NCI-H2196 (cell line): Measurements from ENCODE around the gene SELENOW.
"Not testable (repeated sequence)": the region's sequence is repeated elsewhere in the genome, so short reads cannot be mapped to it uniquely, and the experiment has no call there.

Source experiments
- DNase-seq: peaks from one replicate; lab custom pipeline; 2025; ENCODE audit not compliant: unreplicated experiment; lab: John Stamatoyannopoulos, UW

The SELENOW gene

GRCh38 chr19:47780215-47780551, 1.7 kb downstream of the SELENOW start:
- DNase-seq = no peak

- no peak for DNase-seq
Measured at GRCh38 chr19:47781590-47782262, 3.2 kb downstream of the SELENOW start.

- DNase-seq = no peak
Measured at GRCh38 chr19:47786566-47786965, 8.1 kb downstream of the SELENOW start.

- DNase-seq = not testable (repeated sequence)
Measured at GRCh38 chr19:47787307-47787706, 8.8 kb downstream of the SELENOW start.

GRCh38 chr19:47789811-47790210, 11.3 kb downstream of the SELENOW start:
- not testable (repeated sequence) for DNase-seq

GRCh38 chr19:47790398-47790814, 11.9 kb downstream of the SELENOW start:
- DNase-seq = peak; percentile 78

- no peak for DNase-seq
Measured at GRCh38 chr19:47792616-47793015, 14.1 kb downstream of the SELENOW start.

GRCh38 chr19:47794526-47794925, 16.0 kb downstream of the SELENOW start:
- no peak for DNase-seq

GRCh38 chr19:47796785-47797184, 18.3 kb downstream of the SELENOW start:
- DNase-seq = no peak

GRCh38 chr19:47797996-47798903, 19.7 kb downstream of the SELENOW start:
- DNase-seq = no peak

GRCh38 chr19:47798904-47799266, 20.4 kb downstream of the SELENOW start:
- DNase-seq = no peak

- DNase-seq = no peak
Measured at GRCh38 chr19:47801270-47801669, 22.8 kb downstream of the SELENOW start.

- no peak for DNase-seq
Measured at GRCh38 chr19:47802521-47803043, 24.1 kb downstream of the SELENOW start.

GRCh38 chr19:47803148-47803547, 24.6 kb downstream of the SELENOW start:
- not testable (repeated sequence) for DNase-seq

GRCh38 chr19:47803671-47804070, 25.2 kb downstream of the SELENOW start:
- not testable (repeated sequence) for DNase-seq

GRCh38 chr19:47804451-47804850, 25.9 kb downstream of the SELENOW start, which contains the start of gene TPRX1:
Gene TPRX1, minus strand, starts transcription at chr19:47804551. Its CDS starts 12 bp downstream, at chr19:47804539.
- not testable (repeated sequence) for DNase-seq

- DNase-seq = no peak
Measured at GRCh38 chr19:47805313-47805712, 26.8 kb downstream of the SELENOW start.

GRCh38 chr19:47806435-47806834, 27.9 kb downstream of the SELENOW start:
- DNase-seq = no peak

GRCh38 chr19:47813304-47813994, 34.9 kb downstream of the SELENOW start:
- peak; percentile 71 for DNase-seq

- no peak for DNase-seq
Measured at GRCh38 chr19:47813995-47814328, 35.5 kb downstream of the SELENOW start.

GRCh38 chr19:47816270-47816669, 37.8 kb downstream of the SELENOW start:
- DNase-seq = not testable (repeated sequence)
